Activated T-cell treated with anti-CD3 and anti-CD28 coated beads for 1 hour (primary cell): ENCODE data around the gene PNPLA7.
"Not testable (repeated sequence)": the region's sequence is repeated elsewhere in the genome, so short reads cannot be mapped to it uniquely, and the experiment has no call there.

Experiments
- DNase-seq: peaks from one replicate; pipeline ENCODE4 v3.0.0-alpha.2; 2020; ENCODE audit warnings: low read depth

Gene PNPLA7

DNA sequence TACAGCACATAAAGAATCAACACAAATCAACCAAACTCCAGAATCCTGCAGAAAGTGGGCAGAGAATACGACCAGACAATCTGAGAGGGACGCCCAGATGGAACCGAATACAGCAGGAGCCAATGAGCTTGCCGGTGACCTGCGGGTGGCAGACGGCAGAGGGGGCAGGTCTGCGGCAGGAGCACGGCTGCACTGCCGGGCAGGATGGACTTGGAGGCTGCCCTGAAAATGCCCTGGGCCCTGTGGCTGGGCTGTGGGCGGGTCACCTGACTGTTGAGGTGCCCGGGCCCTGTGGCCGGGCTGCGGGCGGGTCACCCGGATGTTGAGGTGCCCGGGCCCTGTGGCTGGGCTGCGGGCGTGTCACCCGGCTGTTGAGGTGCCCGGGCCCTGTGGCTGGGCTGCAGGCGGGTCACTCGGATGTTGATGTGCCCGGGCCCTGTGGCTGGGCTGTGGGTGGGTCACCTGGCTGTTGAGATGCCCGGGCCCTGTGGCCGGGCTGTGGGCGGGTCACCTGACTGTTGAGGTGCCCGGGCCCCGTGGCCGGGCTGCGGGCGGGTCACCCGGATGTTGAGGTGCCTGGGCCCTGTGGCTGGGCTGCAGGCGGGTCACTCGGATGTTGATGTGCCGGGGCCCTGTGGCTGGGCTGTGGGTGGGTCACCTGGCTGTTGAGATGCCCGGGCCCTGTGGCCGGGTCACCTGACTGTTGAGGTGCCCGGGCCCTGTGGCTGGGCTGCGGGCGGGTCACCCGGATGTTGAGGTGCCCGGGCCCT, 36.2 kb downstream of the PNPLA7 start:
- not testable (repeated sequence) for DNase-seq

DNA sequence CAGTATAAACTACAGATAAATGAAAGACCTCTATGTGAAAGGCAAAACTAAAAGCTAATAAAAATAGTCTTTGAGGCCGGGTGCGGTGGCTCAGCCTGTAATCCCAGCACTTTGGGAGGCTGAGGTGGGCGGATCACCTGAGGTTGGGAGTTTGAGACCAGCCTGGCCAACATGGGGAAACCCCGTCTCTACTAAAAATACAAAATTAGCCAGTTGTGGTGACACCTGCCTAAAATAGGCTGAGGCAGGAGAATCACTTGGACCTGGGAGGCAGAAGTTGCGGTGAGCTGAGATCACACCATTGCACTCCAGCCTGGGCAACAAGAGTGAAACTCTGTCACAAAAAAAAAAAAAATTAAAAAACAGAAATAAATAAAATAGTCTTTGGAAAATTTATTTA, 37.1 kb downstream of the PNPLA7 start:
- DNase-seq, result not testable (repeated sequence)

DNA sequence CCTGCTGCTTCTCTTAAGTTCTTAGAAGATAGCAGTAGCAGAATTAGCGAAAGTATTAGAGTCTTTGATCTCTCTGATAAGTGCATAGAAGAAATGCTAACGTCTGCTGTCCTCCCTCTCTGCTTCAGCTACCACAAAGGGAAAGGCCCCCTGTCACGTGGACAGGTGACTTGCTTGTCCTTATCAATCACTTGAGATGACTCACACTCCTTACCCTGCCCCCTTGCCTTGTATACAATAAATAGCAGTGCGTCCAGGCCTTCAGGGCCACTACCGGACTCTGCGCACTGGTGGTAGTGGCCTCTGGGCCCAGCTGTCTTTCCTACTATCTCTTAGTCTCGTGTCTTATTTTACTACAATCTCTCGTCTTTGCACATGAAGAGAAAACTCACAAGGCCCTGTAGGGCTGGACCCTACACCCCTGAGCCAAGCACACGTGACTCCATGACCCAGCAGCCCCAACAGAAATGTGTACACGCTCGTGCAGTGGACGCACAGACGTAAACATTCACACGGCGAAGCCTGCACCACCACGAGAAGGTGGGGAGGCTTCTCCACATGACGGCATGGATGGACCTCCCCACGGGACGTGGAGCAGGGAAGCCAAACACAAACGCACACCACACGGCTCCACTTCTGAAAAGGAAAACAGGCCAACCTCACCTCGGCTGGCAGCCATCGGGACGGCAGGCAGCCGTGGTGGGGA, 38.3 kb downstream of the PNPLA7 start:
- DNase-seq, result no peak

DNA sequence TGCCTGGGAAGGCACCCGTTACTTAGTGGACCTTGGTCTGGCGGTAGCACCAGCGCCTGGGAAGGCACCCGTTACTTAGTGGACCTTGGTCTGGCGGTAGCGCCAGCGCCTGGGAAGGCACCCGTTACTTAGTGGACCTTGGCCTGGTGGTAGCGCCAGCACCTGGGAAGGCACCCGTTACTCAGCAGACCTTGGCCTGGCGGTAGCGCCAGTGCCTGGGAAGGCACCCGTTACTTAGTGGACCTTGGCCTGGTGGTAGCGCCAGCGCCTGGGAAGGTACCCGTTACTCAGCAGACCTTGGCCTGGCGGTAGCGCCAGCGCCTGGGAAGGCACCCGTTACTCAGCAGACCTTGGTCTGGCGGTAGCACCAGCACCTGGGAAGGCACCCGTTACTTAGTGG, 39.1 kb downstream of the PNPLA7 start:
- not testable (repeated sequence) for DNase-seq

DNA sequence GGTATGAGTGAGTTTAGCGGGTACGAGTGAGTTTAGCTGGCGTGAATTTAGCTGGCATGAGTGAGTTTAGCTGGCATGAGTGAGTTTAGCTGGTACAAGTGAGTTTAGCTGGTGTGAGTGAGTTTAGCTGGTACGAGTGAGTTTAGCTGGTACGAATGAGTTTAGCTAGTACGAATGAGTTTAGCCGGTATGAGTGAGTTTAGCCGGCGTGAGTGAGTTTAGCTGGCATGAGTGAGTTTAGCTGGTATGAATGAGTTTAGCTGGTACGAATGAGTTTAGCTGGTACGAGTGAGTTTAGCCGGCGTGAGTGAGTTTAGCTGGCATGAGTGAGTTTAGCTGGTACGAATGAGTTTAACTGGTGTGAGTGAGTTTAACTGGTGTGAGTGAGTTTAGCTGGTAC, 41.0 kb downstream of the PNPLA7 start:
- DNase-seq, result no peak

DNA sequence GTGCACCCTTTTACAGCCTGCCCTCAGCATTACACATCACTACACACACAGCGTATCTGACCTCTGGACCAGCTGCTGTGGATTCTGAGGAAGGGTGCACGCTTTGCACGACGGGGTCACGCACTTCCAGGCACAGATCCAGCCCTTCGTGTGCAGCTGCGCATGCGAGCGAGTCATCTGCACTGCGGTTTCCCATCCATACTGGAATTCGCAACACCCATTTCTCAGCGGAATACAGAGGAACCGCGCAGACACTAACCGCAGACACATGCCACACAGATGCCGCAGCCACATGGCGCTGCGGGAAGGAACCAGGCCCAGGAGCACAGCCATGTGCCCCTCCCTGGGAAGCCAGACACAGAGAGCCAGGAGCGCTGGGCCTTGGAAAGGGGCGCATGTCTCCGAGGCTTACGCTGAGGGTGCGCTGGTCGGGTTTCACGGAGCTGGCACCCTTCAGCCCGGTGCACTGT, 43.5 kb downstream of the PNPLA7 start:
- no peak for DNase-seq

DNA sequence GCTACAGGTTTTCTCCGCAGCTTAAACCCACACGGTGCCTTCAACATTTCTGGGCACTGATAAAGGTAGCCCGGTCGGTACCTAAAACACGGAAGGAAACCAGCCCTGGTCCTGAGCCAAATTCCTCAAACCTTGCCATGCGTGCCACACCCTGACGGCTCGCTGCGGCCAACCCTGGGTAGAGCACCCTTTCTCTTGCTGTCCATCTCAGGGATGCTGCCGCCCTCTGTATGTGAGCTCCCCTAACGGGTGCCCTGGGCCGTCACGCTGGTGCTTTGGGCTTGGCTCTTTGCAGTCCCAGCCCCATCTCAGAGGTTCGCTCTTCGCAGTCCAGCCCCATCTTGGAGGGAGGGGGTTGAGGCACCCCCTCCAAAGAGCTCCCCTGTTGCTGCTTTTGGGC, 43.9 kb downstream of the PNPLA7 start:
- DNase-seq, result no peak

DNA sequence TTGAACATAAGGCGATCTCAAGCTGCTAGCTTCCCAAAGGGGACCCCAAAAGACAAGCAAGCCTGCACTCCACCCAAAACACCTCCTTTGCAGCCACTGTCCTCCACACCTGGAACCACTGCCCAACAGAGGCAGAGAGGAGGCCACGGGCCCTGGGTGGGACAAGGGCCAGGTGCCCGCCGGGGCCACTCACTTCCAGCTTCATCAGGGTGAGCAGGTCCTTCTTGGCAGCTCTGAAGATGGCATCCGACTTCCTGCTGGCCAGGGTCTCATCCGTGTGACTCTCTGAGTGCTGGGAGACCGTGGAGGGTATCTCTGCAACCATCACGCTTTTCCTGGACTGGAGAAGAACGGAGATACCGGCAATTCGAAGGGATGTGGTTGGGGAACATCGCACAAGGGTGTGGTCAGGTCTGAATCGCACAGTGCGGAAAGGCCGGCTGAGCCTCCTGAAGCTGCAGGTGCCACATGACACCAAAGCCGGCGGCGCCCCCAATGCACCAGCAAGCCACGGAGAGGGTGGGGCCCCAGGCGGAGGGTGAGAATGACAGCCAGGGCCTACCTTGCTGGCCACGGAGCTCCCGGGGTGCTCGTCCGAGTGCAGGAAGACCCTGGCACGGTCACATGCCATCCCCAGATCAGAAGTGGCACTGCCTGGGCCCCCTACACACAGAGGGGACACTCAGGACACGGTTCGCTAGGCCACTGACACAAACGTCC, 44.6 kb downstream of the PNPLA7 start:
- DNase-seq, result no peak

DNA sequence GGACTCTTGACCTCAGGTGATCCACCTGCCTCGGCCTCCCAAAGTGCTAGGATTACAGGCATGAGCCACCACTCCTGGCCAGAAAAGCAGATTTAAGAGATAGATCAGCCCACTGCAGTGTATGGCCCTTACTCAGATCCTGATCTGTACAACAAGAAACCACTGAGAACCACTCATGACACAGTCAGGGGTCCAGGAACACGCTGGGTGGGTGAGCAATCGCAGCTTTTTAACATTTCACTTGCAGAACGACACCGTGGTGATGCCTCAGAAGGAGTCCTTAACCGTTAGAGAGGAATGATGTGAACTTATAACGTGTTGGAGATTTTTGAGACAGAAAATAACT, 45.8 kb downstream of the PNPLA7 start:
- no peak for DNase-seq

DNA sequence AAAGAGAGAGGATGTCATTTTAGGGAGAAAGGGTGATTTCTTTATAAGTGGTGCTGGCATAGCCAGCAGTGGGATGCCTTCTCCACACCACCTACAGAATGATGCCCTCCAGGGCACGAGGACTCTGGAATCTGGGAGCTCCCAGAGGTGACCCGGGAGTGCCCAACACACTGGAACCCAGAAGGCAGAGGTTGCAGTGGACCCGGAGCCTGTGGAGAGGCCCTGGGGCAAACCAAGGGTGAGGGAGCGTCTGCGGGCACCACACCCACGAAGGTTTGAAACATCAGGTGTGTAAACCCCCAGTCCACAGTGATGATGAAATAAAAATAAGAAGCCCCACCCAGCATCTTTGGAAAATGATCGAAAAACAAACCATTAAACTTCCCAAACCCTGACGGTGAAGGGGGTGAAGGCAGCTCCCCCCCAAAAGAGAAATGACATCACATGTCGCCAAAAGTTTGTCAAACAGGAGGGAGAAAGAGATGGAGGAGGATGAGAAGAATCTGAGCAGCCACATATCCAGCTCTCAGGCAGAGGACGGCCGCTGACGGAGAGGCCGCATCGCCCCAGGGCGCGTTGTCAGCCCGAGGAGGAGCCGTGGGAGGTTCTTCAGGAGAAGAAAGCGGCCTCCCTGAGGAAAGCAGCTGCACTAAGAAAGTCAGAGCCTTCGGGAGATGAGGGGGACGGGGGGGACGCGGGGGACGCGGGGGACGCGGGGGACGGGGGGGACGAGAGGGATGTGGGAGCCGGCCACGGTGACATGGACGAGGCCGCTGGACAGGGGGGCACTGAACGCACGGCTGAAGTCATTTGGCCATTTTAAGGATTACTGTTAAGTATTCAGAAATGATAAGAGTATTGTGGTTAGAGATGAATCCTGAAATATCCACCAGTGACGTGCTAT, 47.9 kb downstream of the PNPLA7 start:
- DNase-seq, result no peak

DNA sequence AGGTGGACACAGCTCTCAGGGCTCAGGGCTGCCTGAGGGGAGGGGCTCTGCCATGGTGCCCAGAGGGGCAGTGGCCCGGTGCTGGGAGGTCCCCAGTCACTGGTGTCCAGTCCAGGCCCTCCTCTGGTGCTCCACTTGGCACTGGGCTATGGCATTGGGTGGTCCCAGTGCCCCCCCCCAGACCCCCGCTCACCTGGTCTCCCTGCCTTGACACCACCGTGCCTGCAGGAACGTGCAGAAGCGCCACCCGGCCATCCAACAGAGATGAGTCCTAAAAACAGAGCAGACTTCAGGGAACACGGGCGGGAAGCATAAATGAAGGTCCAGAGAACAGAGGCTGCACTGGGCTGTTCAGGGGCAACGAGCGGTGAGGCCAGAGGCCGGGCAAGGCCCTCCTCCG, 48.7 kb downstream of the PNPLA7 start:
- no peak for DNase-seq

DNA sequence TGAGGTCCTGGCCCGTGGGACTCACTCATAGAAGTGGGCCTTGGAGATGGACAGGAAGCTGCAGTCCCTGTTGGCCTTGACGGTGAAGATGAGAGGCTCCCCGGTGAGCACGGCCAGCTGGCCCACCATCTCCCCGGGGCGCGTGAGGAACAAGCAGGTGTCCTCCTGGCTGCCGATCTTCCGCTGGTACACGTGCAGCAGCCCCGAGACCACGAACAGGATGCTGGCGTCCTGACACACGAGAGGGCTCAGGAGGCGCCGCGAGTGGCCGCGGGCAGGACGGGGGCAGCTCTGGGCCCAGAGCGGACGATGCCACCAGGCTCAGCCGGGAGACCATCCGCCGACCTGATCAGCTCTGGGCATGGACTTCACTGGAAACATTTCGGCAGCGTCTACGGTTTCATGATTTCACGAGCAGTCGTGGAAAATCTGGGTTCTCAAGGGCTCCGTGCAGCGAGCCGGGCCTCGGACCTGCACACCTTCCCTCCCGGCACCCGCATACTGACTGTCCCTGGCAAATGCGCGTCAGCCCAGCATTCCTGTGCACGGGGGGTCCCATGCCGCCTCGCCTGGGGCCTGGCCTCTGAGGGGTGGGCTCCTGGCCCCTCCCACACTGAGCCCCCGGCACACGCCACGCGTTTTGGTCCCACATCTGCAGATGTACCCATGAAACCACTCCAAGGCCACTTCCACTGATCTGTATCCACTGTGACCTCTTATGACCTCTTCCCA, 49.4 kb downstream of the PNPLA7 start:
- DNase-seq, result no peak

DNA sequence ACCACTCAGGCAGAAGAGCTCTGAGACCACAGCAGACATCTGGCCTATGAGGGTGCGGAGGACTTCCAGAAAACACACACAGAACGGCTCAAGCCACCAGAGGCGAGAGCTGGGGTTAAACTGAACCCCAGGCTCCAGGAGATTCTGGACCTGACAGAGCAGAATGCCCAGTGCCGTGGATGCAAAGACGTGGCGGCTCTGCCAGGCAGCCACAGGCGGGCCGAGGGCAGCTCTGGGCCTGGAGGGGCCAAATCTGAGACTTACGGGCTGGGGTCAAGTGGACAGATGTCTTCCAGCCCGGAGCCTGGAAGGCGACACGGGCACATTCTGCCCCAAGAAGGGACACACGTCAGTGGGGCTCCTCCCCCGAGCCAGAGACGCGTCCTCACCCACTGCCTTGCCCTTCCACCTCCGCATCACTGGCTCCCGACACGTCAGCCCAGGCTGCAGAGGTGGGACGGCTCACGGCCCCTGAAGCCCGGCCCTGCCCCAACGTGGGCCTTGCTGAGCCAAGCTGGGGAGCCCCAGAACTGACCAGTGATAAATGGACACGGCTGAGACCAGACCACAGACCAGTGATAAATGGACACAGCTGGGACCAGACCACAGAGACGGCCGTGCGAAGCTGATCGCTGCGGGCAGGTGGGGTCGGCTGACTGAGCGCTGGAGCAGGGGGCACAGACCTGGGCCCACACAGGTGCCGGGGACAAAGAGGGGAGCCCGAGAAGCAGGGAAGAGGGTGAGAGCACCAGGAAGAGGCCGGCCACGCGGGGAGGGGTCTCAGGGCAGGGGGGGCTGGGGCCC, 50.1 kb downstream of the PNPLA7 start:
- DNase-seq, result no peak

DNA sequence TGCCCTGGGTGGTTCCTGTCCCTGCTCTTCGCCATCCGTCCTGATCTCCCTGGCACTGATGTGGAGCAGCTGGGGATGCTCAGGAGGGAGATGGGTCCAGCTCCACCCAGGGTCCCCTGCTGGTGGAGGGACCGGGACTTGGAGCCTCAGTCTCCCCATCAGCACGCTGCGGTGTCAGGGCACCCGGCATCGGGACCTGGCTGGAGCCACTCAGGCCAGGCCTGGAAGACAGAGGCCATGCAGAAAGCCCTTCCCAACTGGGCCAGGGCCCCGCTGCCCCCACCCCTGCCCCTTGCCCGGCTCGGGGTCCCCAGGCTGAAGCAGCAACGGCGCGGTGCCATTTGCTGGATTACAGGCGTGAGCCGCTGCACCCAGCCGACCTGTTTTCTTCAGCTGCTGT, 50.8 kb downstream of the PNPLA7 start:
- DNase-seq, result no peak

DNA sequence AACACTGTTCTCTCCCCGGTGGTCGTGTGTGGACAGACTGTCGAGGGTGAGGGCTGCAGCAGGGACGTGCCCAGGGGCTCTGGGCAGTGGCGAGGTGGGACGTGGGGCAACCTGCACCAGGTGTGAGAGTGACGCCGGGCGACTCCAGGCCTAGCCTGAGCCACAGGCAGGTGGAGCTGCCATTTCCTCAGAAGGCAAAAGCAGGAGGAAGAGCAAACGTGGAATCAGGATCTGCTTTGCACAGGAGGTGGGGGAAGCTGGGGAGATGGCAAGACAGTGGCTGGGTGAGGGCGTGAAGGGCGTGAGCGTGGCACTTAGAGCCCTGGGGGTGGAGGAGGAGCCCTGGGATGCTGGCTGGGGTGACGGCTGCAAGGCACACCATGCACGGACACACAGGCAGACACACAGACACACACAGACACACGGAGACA, 51.5 kb downstream of the PNPLA7 start:
- no peak for DNase-seq

DNA sequence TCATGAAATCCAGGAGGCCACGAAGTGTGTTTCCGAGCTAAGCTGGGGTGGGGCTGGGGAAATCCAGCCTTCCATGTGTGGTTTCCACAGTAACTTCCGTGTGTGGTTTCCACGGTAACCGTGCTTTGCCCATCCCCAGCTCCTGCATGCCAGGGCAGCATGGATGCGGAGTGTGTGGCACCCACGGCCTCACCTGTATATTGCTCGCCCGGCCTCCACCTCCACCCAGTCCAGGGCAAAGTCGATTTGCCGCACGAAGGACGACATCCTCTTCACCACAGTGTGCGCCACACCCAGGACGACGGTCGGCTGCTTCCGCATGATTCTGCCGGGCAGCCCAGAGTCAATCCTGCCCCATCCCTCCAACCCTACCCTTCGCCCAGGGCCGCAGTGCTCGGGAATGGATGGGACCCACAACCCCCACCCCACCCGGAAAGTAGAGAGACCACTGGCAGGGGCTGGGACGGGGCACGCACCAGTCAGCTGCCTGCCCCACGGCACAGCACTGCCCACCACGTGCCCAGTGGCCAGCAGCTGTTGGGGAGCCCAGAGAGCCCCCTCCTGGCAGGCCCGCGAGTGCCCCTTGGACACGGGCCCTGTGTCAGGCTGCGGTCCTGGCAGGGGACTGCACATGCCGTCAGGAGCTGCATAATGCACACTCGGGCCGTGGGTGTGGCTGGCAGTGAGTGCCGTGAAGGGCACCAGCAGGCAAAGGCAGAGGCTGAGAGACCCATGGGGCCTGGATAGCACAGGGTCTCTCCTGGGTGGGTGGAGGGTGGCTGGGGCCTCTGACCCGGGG, 52.1 kb downstream of the PNPLA7 start:
- DNase-seq, result no peak

DNA sequence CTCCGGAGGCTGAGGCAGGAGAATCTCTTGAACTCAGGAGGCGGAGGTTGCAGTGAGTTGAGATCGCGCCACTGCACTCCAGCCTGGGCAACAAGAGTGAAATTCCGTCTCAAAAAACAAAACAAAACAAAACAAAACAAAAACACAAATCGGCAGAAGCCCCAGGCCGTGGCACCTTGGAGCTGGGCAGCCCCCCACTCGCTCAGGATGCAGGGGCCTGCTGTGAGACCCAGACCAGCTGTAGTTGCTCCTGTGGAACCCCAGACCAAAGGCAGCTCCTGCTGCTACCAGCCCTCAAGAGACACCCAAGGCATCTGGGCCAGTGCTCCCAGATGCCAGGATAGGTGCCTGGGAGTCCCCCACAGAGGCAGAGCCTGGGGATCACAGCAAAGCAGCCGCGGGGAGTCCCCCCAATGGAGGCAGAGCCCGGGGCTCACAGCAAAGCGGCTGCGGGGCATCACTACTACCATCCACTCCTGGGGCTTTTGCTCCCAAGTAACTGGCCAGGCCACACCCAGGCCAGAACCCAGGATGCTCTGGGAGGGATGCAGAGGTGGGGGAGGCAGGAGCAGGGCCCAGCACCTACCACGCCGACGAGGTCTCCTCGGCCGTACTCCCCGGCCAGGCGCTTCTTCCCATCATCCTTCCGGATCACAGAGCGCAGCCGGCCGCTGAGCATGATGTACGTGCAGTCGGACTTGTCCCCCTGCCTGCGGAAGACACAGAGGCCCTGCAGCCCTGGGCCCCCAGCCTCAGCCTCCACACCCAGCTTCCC, 53.4 kb downstream of the PNPLA7 start:
- DNase-seq, result no peak

DNA sequence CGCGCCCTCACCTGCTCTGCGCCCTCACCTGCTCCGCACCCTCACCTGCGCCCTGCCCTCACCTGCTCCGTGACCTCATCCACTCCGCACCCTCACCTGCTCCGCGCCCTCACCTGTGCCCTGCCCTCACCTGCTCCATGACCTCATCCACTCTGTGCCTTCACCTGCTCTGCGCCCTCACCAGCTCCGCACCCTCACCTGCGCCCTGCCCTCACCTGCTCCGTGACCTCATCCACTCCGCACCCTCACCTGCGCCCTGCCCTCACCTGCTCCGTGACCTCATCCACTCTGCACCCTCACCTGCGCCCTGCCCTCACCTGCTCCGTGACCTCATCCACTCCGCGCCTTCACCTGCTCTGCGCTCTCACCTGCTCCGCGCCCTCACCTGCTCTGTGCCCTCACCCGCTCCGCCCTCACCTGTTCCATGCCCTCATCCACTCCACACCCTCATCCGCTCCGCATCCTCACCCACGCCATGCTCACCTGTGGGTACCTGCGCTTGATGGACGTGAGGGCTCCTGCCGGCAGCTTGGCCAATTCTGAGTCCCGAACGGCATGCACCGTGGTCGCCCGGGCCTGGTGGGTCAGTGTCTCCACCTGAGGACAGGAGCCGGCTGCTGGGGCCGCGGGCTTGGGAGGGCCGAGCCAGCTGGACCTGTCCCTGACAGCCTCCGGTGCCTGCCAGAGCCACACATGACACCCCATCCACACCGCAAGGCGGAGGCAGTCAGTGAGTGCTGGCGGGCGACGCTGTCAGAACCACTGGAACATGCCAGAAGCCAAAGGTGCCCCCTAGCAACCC, 55.5 kb downstream of the PNPLA7 start:
- no peak for DNase-seq
